Tibial nerve (tissue), 4 donors: ENCODE results near the gene RSPH1. TPM values are rescaled to one million over a fixed set of nuclear protein-coding genes. Genes with fewer than 3 reads are reported as not detected.

Experiments used
- DNase-seq, 2 donors: peaks; one replicate each; pipeline ENCODE4 v3.0.0-alpha.2; 2019; ENCODE audit warnings: low spot score in 2 of 2
- H3K27ac ChIP-seq, 4 donors: fragments of 200-600 bp; sonication (generic) in 3 of 4; one replicate each; pipeline ENCODE4 v1.5.1; 2017 to 2019; ENCODE audit warnings: mild to moderate bottlenecking in 1 of 4
- H3K27me3 ChIP-seq, 2 donors: fragments of 200-600 bp; sonication (generic) in 1 of 2; one replicate each; pipeline versions ENCODE4 v1.5.1 to v1.6.0; 2017 to 2019
- H3K36me3 ChIP-seq, 3 donors: fragments of 200-600 bp; sonication (generic); one replicate each; pipeline ENCODE4 v1.5.1; 2018 to 2019
- H3K4me1 ChIP-seq, 4 donors: fragments of 200-600 bp; sonication (generic) in 3 of 4; one replicate each; pipeline ENCODE4 v1.5.1; 2017 to 2019
- H3K4me3 ChIP-seq, 4 donors: fragments of 200-600 bp; sonication (generic) in 3 of 4; one replicate each; pipeline ENCODE4 v1.5.1; 2017 to 2019; ENCODE audit warnings: mild to moderate bottlenecking in 1 of 4, moderate library complexity in 1 of 4
- H3K9me3 ChIP-seq, 4 donors: fragments of 200-600 bp; sonication (generic) in 3 of 4; one replicate each; pipeline ENCODE4 v1.5.1; 2017 to 2019
- CTCF ChIP-seq, 5 experiments: fragments of 200-600 bp in 3 of 5; fragments of 450-650 bp in 2 of 5; sonication (generic) in 3 of 5; IDR thresholded peaks; one replicate each; pipeline ENCODE4 v1.5.1; 2016 to 2019; ENCODE audit warnings: antibody characterized with exemption in 5 of 5, mild to moderate bottlenecking in 3 of 5, moderate library complexity in 2 of 5
- EP300 ChIP-seq, 2 donors: sonication (generic); formaldehyde crosslinking; IDR thresholded peaks; one replicate each; pipeline ENCODE4 v1.6.1; 2017; ENCODE audit warnings: antibody characterized with exemption in 2 of 2, mild to moderate bottlenecking in 1 of 2
- POLR2A ChIP-seq, 2 donors: fragments of 450-650 bp; IDR thresholded peaks; one replicate each; pipeline ENCODE4 v1.6.1; 2017; ENCODE audit warnings: antibody characterized with exemption in 2 of 2, mild to moderate bottlenecking in 2 of 2, moderate library complexity in 2 of 2
- WGBS, 2 donors: methylation state at CpG; one replicate each; pipeline ENCODE4 v1.1.5; 2018; 5-methylcytosine and 5-hydroxymethylcytosine counted together
- total RNA-seq, 4 donors: library from RNA; depleted of rRNA; stranded (reverse); fragments of >200 nt; gene quantifications; one replicate each; pipeline ENCODE4 v1.1.0, GENCODE V29; 2016

Gene RSPH1
- total RNA-seq, 4 donors from 2014 or later, result 0.21 to 1.7 TPM; not detected in 2

GRCh38 chr21:42468491-42469131 is 27.4 kb downstream of the RSPH1 start:
- WGBS, 2 donors, result 70 to 74% methylated on average over 6 of the region's 6 CpGs
- H3K27me3 ChIP-seq, result no peaks in the 10 kb centered on the region
- no peaks in the 10 kb centered on the region for H3K9me3 ChIP-seq
- peak overlapping the region in 1 of 4 donors; percentile 34 for H3K27ac ChIP-seq
- peaks cover 0 to 7% (median 0%) of the 10 kb centered on the region in 4 donors for H3K4me1 ChIP-seq
- no peak overlapping the region for H3K4me3 ChIP-seq
- TF ChIP-seq CTCF (IDR thresholded peaks at IDR 0.05), result no peak
- TF ChIP-seq EP300 (IDR thresholded peaks at IDR 0.05), result no peak
- no peak for TF ChIP-seq POLR2A (IDR thresholded peaks at IDR 0.05)
- no peaks in the 10 kb centered on the region for H3K36me3 ChIP-seq
- DNase-seq, result no peak

GRCh38 chr21:42467140-42467983 is 28.7 kb downstream of the RSPH1 start:
- no peaks in the 10 kb centered on the region for H3K9me3 ChIP-seq
- no peaks in the 10 kb centered on the region for H3K27me3 ChIP-seq
- 47 to 56% methylated on average over 12 of the region's 12 CpGs for WGBS, 2 donors
- TF ChIP-seq EP300 (IDR thresholded peaks at IDR 0.05), result no peak
- TF ChIP-seq POLR2A (IDR thresholded peaks at IDR 0.05), result no peak
- TF ChIP-seq CTCF (IDR thresholded peaks at IDR 0.05), result no peak
- DNase-seq, result no peak
- no peaks in the 10 kb centered on the region for H3K36me3 ChIP-seq
- peaks cover 0 to 7% (median 0%) of the 10 kb centered on the region in 4 donors for H3K4me1 ChIP-seq
- H3K27ac ChIP-seq, result no peak overlapping the region
- no peak overlapping the region for H3K4me3 ChIP-seq

GRCh38 chr21:42466700-42467099 is 29.3 kb downstream of the RSPH1 start:
- H3K4me3 ChIP-seq, result no peak overlapping the region
- H3K36me3 ChIP-seq, result no peaks in the 10 kb centered on the region
- peaks cover 0 to 7% (median 0%) of the 10 kb centered on the region in 4 donors for H3K4me1 ChIP-seq
- 88 to 92% methylated on average over 10 of the region's 10 CpGs for WGBS, 2 donors
- DNase-seq, result no peak
- no peaks in the 10 kb centered on the region for H3K9me3 ChIP-seq
- no peaks in the 10 kb centered on the region for H3K27me3 ChIP-seq
- TF ChIP-seq CTCF (IDR thresholded peaks at IDR 0.05), result no peak
- no peak for TF ChIP-seq EP300 (IDR thresholded peaks at IDR 0.05)
- H3K27ac ChIP-seq, result no peak overlapping the region

- DNase-seq, result no peak
- H3K27ac ChIP-seq, result peak overlapping the region in 1 of 4 donors; percentile 16
- H3K36me3 ChIP-seq, result no peaks in the 10 kb centered on the region
- peaks cover 0 to 7% (median 0%) of the 10 kb centered on the region in 4 donors for H3K4me1 ChIP-seq
- H3K27me3 ChIP-seq, result no peaks in the 10 kb centered on the region
- no peaks in the 10 kb centered on the region for H3K9me3 ChIP-seq
- TF ChIP-seq CTCF (IDR thresholded peaks at IDR 0.05) (no peak), POLR2A (IDR thresholded peaks at IDR 0.05) (no peak), EP300 (IDR thresholded peaks at IDR 0.05) (no peak)
- 93 to 94% methylated on average over 3 of the region's 3 CpGs for WGBS, 2 donors
- no peak overlapping the region for H3K4me3 ChIP-seq
These were observed 30.3 kb downstream of the RSPH1 start for GRCh38 chr21:42465803-42466127.
